ENCODE measurements around the gene COL20A1.

DNA sequence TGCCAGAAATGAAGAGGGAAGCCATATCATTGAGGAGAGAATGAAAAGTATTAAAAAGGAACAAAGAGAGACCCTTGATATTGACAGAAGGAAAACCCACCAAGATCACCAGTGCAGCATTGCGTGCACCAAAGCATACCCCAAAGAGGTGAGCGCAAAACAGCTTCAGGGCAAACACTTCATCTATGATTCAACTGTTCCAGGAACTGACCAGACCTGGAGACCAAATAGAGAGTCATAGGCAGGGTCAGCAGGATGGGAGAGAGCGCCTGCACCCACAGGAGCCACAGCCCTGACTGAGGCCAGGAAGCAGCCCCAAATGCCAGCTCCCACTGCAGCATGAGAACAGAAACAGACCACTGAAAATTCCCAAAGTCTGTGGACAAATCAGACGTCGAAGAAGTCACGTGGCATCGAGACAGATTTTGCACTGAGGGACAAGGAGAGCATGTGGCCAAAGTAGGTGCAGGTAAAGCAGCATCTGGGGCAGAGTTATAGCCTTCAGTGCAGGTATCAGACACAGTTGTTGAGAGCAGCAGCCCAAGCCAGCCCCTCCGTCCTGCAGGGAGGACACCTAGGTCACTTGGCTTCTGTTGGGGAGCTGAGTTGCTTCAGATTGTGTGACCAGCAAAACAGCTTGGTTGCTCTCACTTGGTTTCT is 38.9 kb downstream of the COL20A1 start:
- no peak for TF ChIP-seq EHMT2 (IDR thresholded peaks at IDR 0.05; ENCODE audit: low read depth)
- TF ChIP-seq, protein P1, sequence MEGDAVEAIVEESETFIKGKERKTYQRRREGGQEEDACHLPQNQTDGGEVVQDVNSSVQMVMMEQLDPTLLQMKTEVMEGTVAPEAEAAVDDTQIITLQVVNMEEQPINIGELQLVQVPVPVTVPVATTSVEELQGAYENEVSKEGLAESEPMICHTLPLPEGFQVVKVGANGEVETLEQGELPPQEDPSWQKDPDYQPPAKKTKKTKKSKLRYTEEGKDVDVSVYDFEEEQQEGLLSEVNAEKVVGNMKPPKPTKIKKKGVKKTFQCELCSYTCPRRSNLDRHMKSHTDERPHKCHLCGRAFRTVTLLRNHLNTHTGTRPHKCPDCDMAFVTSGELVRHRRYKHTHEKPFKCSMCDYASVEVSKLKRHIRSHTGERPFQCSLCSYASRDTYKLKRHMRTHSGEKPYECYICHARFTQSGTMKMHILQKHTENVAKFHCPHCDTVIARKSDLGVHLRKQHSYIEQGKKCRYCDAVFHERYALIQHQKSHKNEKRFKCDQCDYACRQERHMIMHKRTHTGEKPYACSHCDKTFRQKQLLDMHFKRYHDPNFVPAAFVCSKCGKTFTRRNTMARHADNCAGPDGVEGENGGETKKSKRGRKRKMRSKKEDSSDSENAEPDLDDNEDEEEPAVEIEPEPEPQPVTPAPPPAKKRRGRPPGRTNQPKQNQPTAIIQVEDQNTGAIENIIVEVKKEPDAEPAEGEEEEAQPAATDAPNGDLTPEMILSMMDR (IDR thresholded peaks at IDR 0.05) = no peak
- TF ChIP-seq POLR2A (IDR thresholded peaks at IDR 0.05; ENCODE audit: low read length) = no peak
- TF ChIP-seq, protein P2, sequence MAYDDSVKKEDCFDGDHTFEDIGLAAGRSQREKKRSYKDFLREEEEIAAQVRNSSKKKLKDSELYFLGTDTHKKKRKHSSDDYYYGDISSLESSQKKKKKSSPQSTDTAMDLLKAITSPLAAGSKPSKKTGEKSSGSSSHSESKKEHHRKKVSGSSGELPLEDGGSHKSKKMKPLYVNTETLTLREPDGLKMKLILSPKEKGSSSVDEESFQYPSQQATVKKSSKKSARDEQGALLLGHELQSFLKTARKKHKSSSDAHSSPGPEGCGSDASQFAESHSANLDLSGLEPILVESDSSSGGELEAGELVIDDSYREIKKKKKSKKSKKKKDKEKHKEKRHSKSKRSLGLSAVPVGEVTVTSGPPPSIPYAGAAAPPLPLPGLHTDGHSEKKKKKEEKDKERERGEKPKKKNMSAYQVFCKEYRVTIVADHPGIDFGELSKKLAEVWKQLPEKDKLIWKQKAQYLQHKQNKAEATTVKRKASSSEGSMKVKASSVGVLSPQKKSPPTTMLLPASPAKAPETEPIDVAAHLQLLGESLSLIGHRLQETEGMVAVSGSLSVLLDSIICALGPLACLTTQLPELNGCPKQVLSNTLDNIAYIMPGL (CRISPR knock-in tag; IDR thresholded peaks at IDR 0.05; ENCODE audit: borderline replicate concordance) = no peak
- TF ChIP-seq TP53 (CRISPR knock-in tag; IDR thresholded peaks at IDR 0.05) = no peak
- TF ChIP-seq RAD21 (conservative IDR thresholded peaks at IDR 0.05 in 1 of 2, IDR thresholded peaks at IDR 0.05 in 1 of 2) = no peak
- no peak for TF ChIP-seq EP300 (IDR thresholded peaks at IDR 0.05)
- no peak for TF ChIP-seq ZFP36 (IDR thresholded peaks at IDR 0.05; ENCODE audit: borderline replicate concordance, partially characterized antibody)

Data from A549 (cell line).